Trophoblast cell (in vitro differentiated cells and primary cell): ENCODE measurements around the gene RASL11B.
"Not testable (repeated sequence)": the region's sequence is repeated elsewhere in the genome, so short reads cannot be mapped to it uniquely, and the experiment has no call there.

ENCODE experiments used
- DNase-seq, 2 donors: peaks; one replicate each; pipeline ENCODE4 v3.0.0-alpha.2; 2016
- H2AFZ ChIP-seq: 2 replicates; pipeline ENCODE4 v1.6.1; 2013; ENCODE audit warnings: low read length, moderate library complexity, mild to moderate bottlenecking; ENCODE audit not compliant: insufficient read depth, poor library complexity
- H2AK5ac ChIP-seq: 2 replicates; pipeline ENCODE4 v1.6.1; 2013; ENCODE audit warnings: mild to moderate bottlenecking, low read length
- H2BK120ac ChIP-seq: 2 replicates; pipeline ENCODE4 v1.6.1; 2013; ENCODE audit warnings: low read length, mild to moderate bottlenecking, moderate library complexity; ENCODE audit not compliant: insufficient read depth, poor library complexity
- H2BK12ac ChIP-seq: 2 replicates; pipeline ENCODE4 v1.6.1; 2013; ENCODE audit warnings: mild to moderate bottlenecking, low read length, moderate library complexity
- H2BK5ac ChIP-seq: 2 replicates; pipeline ENCODE4 v1.6.1; 2013; ENCODE audit warnings: low read length, low read depth, moderate library complexity, mild to moderate bottlenecking; ENCODE audit not compliant: poor library complexity
- H3K14ac ChIP-seq: 2 replicates; pipeline ENCODE4 v1.6.1; 2013; ENCODE audit warnings: mild to moderate bottlenecking, low read length
- H3K18ac ChIP-seq: 2 replicates; pipeline ENCODE4 v1.6.1; 2013; ENCODE audit warnings: mild to moderate bottlenecking, low read length
- H3K23ac ChIP-seq: 2 replicates; pipeline ENCODE4 v1.6.1; 2013; ENCODE audit warnings: low read length
- H3K27ac ChIP-seq: 2 replicates; pipeline ENCODE4 v1.5.1; 2013; ENCODE audit warnings: low read depth, mild to moderate bottlenecking, inconsistent platforms, low read length, moderate library complexity
- H3K27me3 ChIP-seq: 2 replicates; pipeline ENCODE4 v1.6.1; 2013; ENCODE audit warnings: inconsistent platforms, mild to moderate bottlenecking, low read length, moderate library complexity; ENCODE audit not compliant: insufficient read depth
- H3K36me3 ChIP-seq, 2 experiments: 1 replicate in 1 of 2; 2 replicates in 1 of 2; pipeline ENCODE4 v1.6.1; 2013; ENCODE audit warnings: low read length in 2 of 2, mild to moderate bottlenecking in 2 of 2, moderate library complexity in 1 of 2; ENCODE audit not compliant: insufficient read depth in 2 of 2, control insufficient read depth in 1 of 2
- H3K4ac ChIP-seq: 2 replicates; pipeline ENCODE4 v1.6.1; 2013; ENCODE audit warnings: low read depth, mild to moderate bottlenecking, low read length, moderate library complexity
- H3K4me1 ChIP-seq, 2 experiments: 1 replicate in 1 of 2; 2 replicates in 1 of 2; pipeline ENCODE4 v1.6.1; 2013; ENCODE audit warnings: low read length in 2 of 2, mild to moderate bottlenecking in 2 of 2, moderate library complexity in 1 of 2; ENCODE audit not compliant: insufficient read depth in 2 of 2, control insufficient read depth in 1 of 2
- H3K4me2 ChIP-seq: 2 replicates; pipeline ENCODE4 v1.6.1; 2013; ENCODE audit warnings: inconsistent platforms, mild to moderate bottlenecking, low read length, moderate library complexity
- H3K4me3 ChIP-seq: 2 replicates; pipeline ENCODE4 v1.5.1; 2013; ENCODE audit warnings: mild to moderate bottlenecking, low read depth, low read length, inconsistent platforms
- H3K79me1 ChIP-seq: one replicate; pipeline ENCODE4 v1.6.1; 2013; ENCODE audit warnings: low read length
- H3K79me2 ChIP-seq: 2 replicates; pipeline ENCODE4 v1.6.1; 2013; ENCODE audit warnings: low read length, mild to moderate bottlenecking; ENCODE audit not compliant: control insufficient read depth, insufficient read depth, poor library complexity
- H3K9ac ChIP-seq: 2 replicates; pipeline ENCODE4 v1.6.1; 2013; ENCODE audit warnings: mild to moderate bottlenecking, low read length
- H3K9me3 ChIP-seq: 2 replicates; pipeline ENCODE4 v1.6.1; 2013; ENCODE audit warnings: low read depth, mild to moderate bottlenecking, control low read depth, inconsistent platforms, low read length; ENCODE audit not compliant: insufficient read depth
- H4K12ac ChIP-seq: 2 replicates; pipeline ENCODE4 v1.6.1; 2013; ENCODE audit warnings: low read depth, mild to moderate bottlenecking, low read length, moderate library complexity
- H4K8ac ChIP-seq: 2 replicates; pipeline ENCODE4 v1.6.1; 2013; ENCODE audit warnings: low read depth, mild to moderate bottlenecking, low read length, moderate library complexity
- H4K91ac ChIP-seq: one replicate; pipeline ENCODE4 v1.6.1; 2013; ENCODE audit warnings: low read depth, mild to moderate bottlenecking, low read length, moderate library complexity
- WGBS: extraction: QIAGEN DNeasy Blood & Tissue Kit; methylation state at CpG from one replicate; pipeline ENCODE4 v1.1.7; 2013; ENCODE audit warnings: missing lambda C conversion rate; ENCODE audit not compliant: insufficient read length, insufficient coverage; ENCODE audit errors: extremely low coverage; 5-methylcytosine and 5-hydroxymethylcytosine counted together

The RASL11B gene

GRCh38 chr4:52833941-52834525 lies 28.1 kb upstream of the RASL11B start:
- no peaks in the 10 kb centered on the region for H3K9me3 ChIP-seq
- no peak overlapping the region for H3K23ac ChIP-seq
- no peak overlapping the region for H2BK120ac ChIP-seq
- H3K4me1 ChIP-seq: peaks cover 22 to 30% of the 10 kb centered on the region in 2 experiments
- H3K4me3 ChIP-seq: no peak overlapping the region
- no peak overlapping the region for H2AK5ac ChIP-seq
- no CpG with 5 or more reads among the region's 3 CpGs for WGBS
- no peak overlapping the region for H3K18ac ChIP-seq
- no peak overlapping the region for H3K14ac ChIP-seq
- H3K79me2 ChIP-seq: peaks cover 4% of the 10 kb centered on the region
- peaks cover 21% of the 10 kb centered on the region for H3K79me1 ChIP-seq
- H3K9ac ChIP-seq: no peak overlapping the region
- peak overlapping the region; percentile 10 for H2BK12ac ChIP-seq
- no peak overlapping the region for H2AFZ ChIP-seq
- no peak overlapping the region for H2BK5ac ChIP-seq
- H3K27ac ChIP-seq: no peak overlapping the region
- H3K27me3 ChIP-seq: no peaks in the 10 kb centered on the region
- H4K8ac ChIP-seq: no peak overlapping the region
- peak; percentile 78 to 81 for DNase-seq
- H4K12ac ChIP-seq: no peak overlapping the region
- no peak overlapping the region for H3K4ac ChIP-seq
- H4K91ac ChIP-seq: no peak overlapping the region
- no peak overlapping the region for H3K4me2 ChIP-seq
- no peaks in the 10 kb centered on the region for H3K36me3 ChIP-seq

- H3K4me3 ChIP-seq, H3K27ac ChIP-seq, DNase-seq, H3K9ac ChIP-seq, H3K4me2 ChIP-seq, H3K27me3 ChIP-seq, H2BK5ac ChIP-seq, H3K79me2 ChIP-seq, H3K14ac ChIP-seq, H2AK5ac ChIP-seq, H3K36me3 ChIP-seq, H2BK120ac ChIP-seq, H3K18ac ChIP-seq, H4K8ac ChIP-seq, H4K12ac ChIP-seq, H2AFZ ChIP-seq, H3K9me3 ChIP-seq, H3K23ac ChIP-seq, H3K4ac ChIP-seq: not testable (repeated sequence)
- Histone ChIP-seq H4K91ac (peak overlapping the region; percentile 4), H3K4me1 (peaks cover 22 to 37% of the 10 kb centered on the region in 2 experiments), H2BK12ac (peak overlapping the region; percentile 62), H3K79me1 (peaks cover 27% of the 10 kb centered on the region)
- WGBS: no CpG with 5 or more reads among the region's 8 CpGs
Observed at GRCh38 chr4:52834641-52835456, 27.3 kb upstream of the RASL11B start.

DNA sequence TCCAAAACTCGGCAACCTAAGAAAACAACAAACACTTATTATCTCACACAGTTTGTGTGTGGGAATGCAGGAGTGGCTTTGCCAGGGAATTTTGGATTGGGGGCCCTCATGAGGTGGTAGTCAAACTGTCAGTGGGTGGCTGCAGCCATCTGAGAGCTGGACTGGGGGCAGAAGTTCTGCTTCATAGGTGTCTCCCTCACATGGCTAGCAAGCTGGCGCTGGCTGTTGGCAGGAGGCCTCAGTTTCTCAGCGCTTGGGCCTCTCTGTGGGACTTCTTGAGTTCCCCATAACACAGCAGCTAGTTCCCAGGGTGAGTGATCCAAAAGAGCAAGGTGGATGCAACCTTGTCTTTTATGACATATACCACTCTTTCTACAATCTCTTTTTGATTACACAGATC lies 26.0 kb upstream of the RASL11B start:
- Histone ChIP-seq H3K79me1 (peaks cover 31% of the 10 kb centered on the region), H3K9me3 (no peaks in the 10 kb centered on the region), H3K9ac (no peak overlapping the region), H3K4me2 (no peak overlapping the region), H2BK120ac (peak overlapping the region; percentile 82), H2AK5ac (peak overlapping the region; percentile 99), H4K8ac (no peak overlapping the region), H3K27me3 (no peaks in the 10 kb centered on the region), H3K4me3 (no peak overlapping the region), H3K4me1 (peaks cover 26 to 40% of the 10 kb centered on the region in 2 experiments), H4K91ac (peak overlapping the region; percentile 90), H2BK5ac (peak overlapping the region; percentile 80), H3K14ac (peak overlapping the region; percentile 96), H3K23ac (no peak overlapping the region), H4K12ac (no peak overlapping the region), H2AFZ (no peak overlapping the region), H3K4ac (peak overlapping the region; percentile 43), H3K18ac (peak overlapping the region; percentile 72), H3K79me2 (peaks cover 4% of the 10 kb centered on the region), H3K36me3 (no peaks in the 10 kb centered on the region), H3K27ac (no peak overlapping the region), H2BK12ac (peak overlapping the region; percentile 83)
- no peak for DNase-seq
- no CpG with 5 or more reads among the region's 3 CpGs for WGBS

GRCh38 chr4:52836678-52837077 lies 25.4 kb upstream of the RASL11B start:
- WGBS: no CpG with 5 or more reads among the region's 7 CpGs
- no peaks in the 10 kb centered on the region for H3K9me3 ChIP-seq
- no peak overlapping the region for H2AFZ ChIP-seq

More at GRCh38 chr4:52836678-52837077, 25.4 kb upstream of the RASL11B start:
- Histone ChIP-seq H3K79me1 (peaks cover 34% of the 10 kb centered on the region), H3K14ac (no peak overlapping the region), H3K18ac (peak overlapping the region; percentile 47), H4K91ac (peak overlapping the region; percentile 90), H3K4me2 (no peak overlapping the region), H3K23ac (no peak overlapping the region), H3K4me1 (peaks cover 30 to 44% of the 10 kb centered on the region in 2 experiments), H3K27me3 (no peaks in the 10 kb centered on the region), H4K8ac (peak overlapping the region; percentile 59), H2BK5ac (peak overlapping the region; percentile 57), H2BK120ac (peak overlapping the region; percentile 82), H3K27ac (no peak overlapping the region), H4K12ac (no peak overlapping the region), H2BK12ac (peak overlapping the region; percentile 79), H2AK5ac (peak overlapping the region; percentile 88), H3K79me2 (peaks cover 4% of the 10 kb centered on the region), H3K4ac (no peak overlapping the region), H3K4me3 (no peak overlapping the region), H3K36me3 (no peaks in the 10 kb centered on the region), H3K9ac (no peak overlapping the region)
- DNase-seq: no peak
